OCI-LY1 (cell line): ENCODE results near the gene PRKAR2A.
"Not testable (repeated sequence)": the region's sequence is repeated elsewhere in the genome, so short reads cannot be mapped to it uniquely, and the experiment has no call there.

Experiments
- H2AFZ ChIP-seq: fragments of 200-600 bp; sonication (generic), shearing (Covaris generic); 2 replicates; pipeline ENCODE4 v1.6.0; 2014; ENCODE audit warnings: antibody characterized with exemption, mild to moderate bottlenecking, low read length
- H3F3A ChIP-seq: fragments of 200-600 bp; sonication (generic), shearing (Covaris generic); 2 replicates; pipeline ENCODE4 v1.6.0; 2014; ENCODE audit warnings: mild to moderate bottlenecking, antibody characterized with exemption, low read length, moderate library complexity; ENCODE audit not compliant: insufficient read depth
- H3K27ac ChIP-seq: fragments of 200-600 bp; sonication (generic); 2 replicates; pipeline ENCODE4 v1.5.1; 2014; ENCODE audit warnings: low read length, mixed run types, mild to moderate bottlenecking, low read depth; ENCODE audit not compliant: poor library complexity, severe bottlenecking
- H3K27me3 ChIP-seq: fragments of 200-600 bp; sonication (generic); 2 replicates; pipeline ENCODE4 v1.6.0; 2014; ENCODE audit warnings: antibody characterized with exemption, mild to moderate bottlenecking, low read length, moderate library complexity; ENCODE audit not compliant: insufficient read depth
- H3K36me3 ChIP-seq: fragments of 200-600 bp; sonication (generic); 2 replicates; pipeline ENCODE4 v1.6.1; 2014; ENCODE audit warnings: mild to moderate bottlenecking, antibody characterized with exemption, low read length, moderate library complexity, mixed read lengths; ENCODE audit not compliant: insufficient read depth
- H3K4me1 ChIP-seq: fragments of 200-600 bp; sonication (generic); 2 replicates; pipeline ENCODE4 v1.5.1; 2014; ENCODE audit warnings: mild to moderate bottlenecking, low read length, moderate library complexity; ENCODE audit not compliant: insufficient read depth, severe bottlenecking
- H3K4me2 ChIP-seq: fragments of 200-600 bp; sonication (generic), shearing (Covaris generic); 2 replicates; pipeline ENCODE4 v1.6.1; 2014; ENCODE audit warnings: low read length
- H3K4me3 ChIP-seq: fragments of 200-600 bp; sonication (generic); 2 replicates; pipeline ENCODE4 v1.5.1; 2014; ENCODE audit warnings: low read length, low read depth, mild to moderate bottlenecking, mixed read lengths; ENCODE audit not compliant: poor library complexity, severe bottlenecking
- H3K79me2 ChIP-seq: fragments of 200-600 bp; shearing (Covaris generic); 2 replicates; pipeline ENCODE4 v1.6.1; 2016; ENCODE audit warnings: mixed run types, low read length, mixed read lengths; ENCODE audit not compliant: insufficient read depth
- H3K9ac ChIP-seq: fragments of 200-600 bp; sonication (generic), shearing (Covaris generic); 2 replicates; pipeline ENCODE4 v1.6.1; 2014; ENCODE audit warnings: mild to moderate bottlenecking, low read length, mixed read lengths
- H3K9me2 ChIP-seq: fragments of 200-600 bp; sonication (generic), shearing (Covaris generic); 2 replicates; pipeline ENCODE4 v1.6.1; 2014; ENCODE audit warnings: low read depth, mild to moderate bottlenecking, low read length, mixed read lengths
- H3K9me3 ChIP-seq: fragments of 200-600 bp; shearing (Covaris generic); 2 replicates; pipeline ENCODE4 v1.6.1; 2014; ENCODE audit warnings: low read length, mixed read lengths
- H4K20me1 ChIP-seq: fragments of 200-600 bp; sonication (generic), shearing (Covaris generic); 2 replicates; pipeline ENCODE4 v1.6.0; 2016; ENCODE audit warnings: mild to moderate bottlenecking, low read length; ENCODE audit not compliant: insufficient read depth
- CTCF ChIP-seq: fragments of 200-600 bp; sonication (generic), shearing (Covaris generic); IDR thresholded peaks from 2 replicates; pipeline ENCODE4 v1.5.1; 2017; ENCODE audit warnings: mild to moderate bottlenecking, antibody characterized with exemption, low read length, moderate library complexity, mixed read lengths
- EZH2 ChIP-seq: fragments of 200-600 bp; sonication (generic), shearing (Covaris generic); IDR thresholded peaks from 2 replicates; pipeline ENCODE4 v1.8.0; 2017; ENCODE audit warnings: borderline replicate concordance, mixed run types, mild to moderate bottlenecking, antibody characterized with exemption, low read length, moderate library complexity, mixed read lengths

PRKAR2A gene

GRCh38 chr3:48784426-48785120 lies 63.1 kb downstream of the PRKAR2A start:
- Histone ChIP-seq H3K9me2 (no peaks in the 10 kb centered on the region), H3K4me3 (no peak overlapping the region), H3K36me3 (peaks cover 24% of the 10 kb centered on the region), H3K27ac (no peak overlapping the region), H3K4me2 (no peak overlapping the region), H4K20me1 (no peaks in the 10 kb centered on the region), H3K79me2 (no peaks in the 10 kb centered on the region), H3K9ac (no peak overlapping the region), H3F3A (no peaks in the 10 kb centered on the region), H3K27me3 (no peaks in the 10 kb centered on the region), H2AFZ (no peak overlapping the region), H3K9me3 (no peaks in the 10 kb centered on the region), H3K4me1 (no peaks in the 10 kb centered on the region)
- no peak for TF ChIP-seq EZH2
- TF ChIP-seq CTCF = no peak

GRCh38 chr3:48783304-48783703 lies 64.4 kb downstream of the PRKAR2A start:
- no peak overlapping the region for H3K4me2 ChIP-seq
- no peaks in the 10 kb centered on the region for H3K4me1 ChIP-seq
- H3K9ac ChIP-seq = no peak overlapping the region
- H3K79me2 ChIP-seq = no peaks in the 10 kb centered on the region
- no peaks in the 10 kb centered on the region for H3K27me3 ChIP-seq
- H3K9me3 ChIP-seq = no peaks in the 10 kb centered on the region
- no peaks in the 10 kb centered on the region for H3K9me2 ChIP-seq
- H2AFZ ChIP-seq = no peak overlapping the region
- no peaks in the 10 kb centered on the region for H4K20me1 ChIP-seq
- H3K27ac ChIP-seq = no peak overlapping the region
- no peaks in the 10 kb centered on the region for H3F3A ChIP-seq
- H3K36me3 ChIP-seq = peaks cover 24% of the 10 kb centered on the region
- TF ChIP-seq EZH2 = no peak
- TF ChIP-seq CTCF = no peak
- no peak overlapping the region for H3K4me3 ChIP-seq

- Histone ChIP-seq H3K79me2 (no peaks in the 10 kb centered on the region), H4K20me1 (no peaks in the 10 kb centered on the region), H3K27me3 (no peaks in the 10 kb centered on the region), H3K4me3 (no peak overlapping the region), H3K36me3 (peaks cover 17% of the 10 kb centered on the region), H3K9me2 (no peaks in the 10 kb centered on the region), H3K4me1 (no peaks in the 10 kb centered on the region), H3K4me2 (no peak overlapping the region), H2AFZ (no peak overlapping the region), H3K27ac (no peak overlapping the region), H3F3A (no peaks in the 10 kb centered on the region), H3K9me3 (no peaks in the 10 kb centered on the region), H3K9ac (no peak overlapping the region)
- TF ChIP-seq CTCF (no peak), EZH2 (no peak)
These were observed 65.6 kb downstream of the PRKAR2A start for GRCh38 chr3:48782046-48782445.

GRCh38 chr3:48778565-48778964 lies 69.1 kb downstream of the PRKAR2A start:
- not testable (repeated sequence) for H2AFZ ChIP-seq, H3K4me1 ChIP-seq, H3K4me2 ChIP-seq, H3K4me3 ChIP-seq, H3K9me2 ChIP-seq, H4K20me1 ChIP-seq, H3F3A ChIP-seq, H3K9ac ChIP-seq, H3K79me2 ChIP-seq, H3K9me3 ChIP-seq, H3K27me3 ChIP-seq, H3K27ac ChIP-seq
- peaks cover 14% of the 10 kb centered on the region; the same call in 1 of the 2 replicates for H3K36me3 ChIP-seq
